Body of pancreas (tissue), 4 donors: Measurements from ENCODE around the gene IL2RA. TPM values are rescaled to one million over a fixed set of nuclear protein-coding genes. Genes with fewer than 3 reads are reported as not detected.

ENCODE experiments used
- ATAC-seq: fragments of 150-250 bp; one replicate; pipeline ENCODE4 v1.9.1; 2016
- DNase-seq, 4 donors: peaks; one replicate each; pipeline ENCODE4 v3.0.0-alpha.2; 2019
- H3K27ac ChIP-seq, 4 donors: fragments of 200-600 bp; sonication (generic); 1 replicate in 3 of 4; 2 replicates in 1 of 4; pipeline versions ENCODE4 v1.5.1 to v1.6.1; 2016 to 2019; ENCODE audit warnings: mild to moderate bottlenecking in 1 of 4, mixed read lengths in 1 of 4, moderate library complexity in 1 of 4
- H3K27me3 ChIP-seq, 2 donors: fragments of 200-600 bp; sonication (generic); one replicate each; pipeline ENCODE4 v1.6.0; 2016; ENCODE audit warnings: mild to moderate bottlenecking in 1 of 2
- H3K36me3 ChIP-seq, 2 donors: fragments of 200-600 bp; sonication (generic); replicated peaks in 1 of 2; 2 replicates each; pipeline ENCODE4 v1.5.1; 2016; ENCODE audit warnings: low read depth in 2 of 2; ENCODE audit not compliant: insufficient read depth in 1 of 2
- H3K4me1 ChIP-seq: fragments of 200-600 bp; sonication (generic); one replicate; pipeline ENCODE4 v1.6.0; 2016
- H3K4me3 ChIP-seq, 2 donors: fragments of 200-600 bp; sonication (generic); 1 replicate in 1 of 2; 2 replicates in 1 of 2; pipeline ENCODE4 v1.5.1; 2016 to 2019
- H3K9me3 ChIP-seq, 3 donors: fragments of 200-600 bp; sonication (generic); 1 replicate in 2 of 3; 2 replicates in 1 of 3; pipeline ENCODE4 v1.5.1; 2016
- POLR2A ChIP-seq, 3 donors: fragments of 450-650 bp; IDR thresholded peaks; one replicate each; pipeline ENCODE4 v1.6.1; 2016; ENCODE audit warnings: antibody characterized with exemption in 3 of 3, mild to moderate bottlenecking in 2 of 3
- WGBS, 2 donors: methylation state at CpG; one replicate each; pipeline ENCODE4 v1.1.5; 2017; 5-methylcytosine and 5-hydroxymethylcytosine counted together
- intact Hi-C: fragments of 100-400 bp; cut with DNase I; formaldehyde crosslinking; loops from one replicate; pipeline ENCODE4 v1.15.1; 2023
- total RNA-seq, 2 donors: library from RNA; depleted of rRNA; stranded (reverse); fragments of >200 nt; gene quantifications; one replicate each; pipeline ENCODE4 v1.1.0, GENCODE V29; 2016
- TF ChIP-seq, protein P1 (sequence below), 7 experiments: fragments of 450-650 bp in 4 of 7; fragments of 200-600 bp in 3 of 7; sonication (generic) in 3 of 7; IDR thresholded peaks; one replicate each; pipeline ENCODE4 v1.5.1; 2016 to 2019; ENCODE audit warnings: antibody characterized with exemption in 7 of 7

IL2RA gene
- total RNA-seq, 2 donors from 2014 or later: 0.52 to 0.99 TPM

- DNase-seq (no peak), ATAC-seq (no peak)
- Histone ChIP-seq H3K27me3 (no peaks in the 10 kb centered on the region), H3K9me3 (no peaks in the 10 kb centered on the region), H3K4me1 (no peaks in the 10 kb centered on the region), H3K4me3 (no peak overlapping the region), H3K27ac (peak overlapping the region in 2 of 4 donors; percentile 26 to 36), H3K36me3 (no peaks in the 10 kb centered on the region)
- intact Hi-C loops: no loop called here
- TF ChIP-seq, protein P1, sequence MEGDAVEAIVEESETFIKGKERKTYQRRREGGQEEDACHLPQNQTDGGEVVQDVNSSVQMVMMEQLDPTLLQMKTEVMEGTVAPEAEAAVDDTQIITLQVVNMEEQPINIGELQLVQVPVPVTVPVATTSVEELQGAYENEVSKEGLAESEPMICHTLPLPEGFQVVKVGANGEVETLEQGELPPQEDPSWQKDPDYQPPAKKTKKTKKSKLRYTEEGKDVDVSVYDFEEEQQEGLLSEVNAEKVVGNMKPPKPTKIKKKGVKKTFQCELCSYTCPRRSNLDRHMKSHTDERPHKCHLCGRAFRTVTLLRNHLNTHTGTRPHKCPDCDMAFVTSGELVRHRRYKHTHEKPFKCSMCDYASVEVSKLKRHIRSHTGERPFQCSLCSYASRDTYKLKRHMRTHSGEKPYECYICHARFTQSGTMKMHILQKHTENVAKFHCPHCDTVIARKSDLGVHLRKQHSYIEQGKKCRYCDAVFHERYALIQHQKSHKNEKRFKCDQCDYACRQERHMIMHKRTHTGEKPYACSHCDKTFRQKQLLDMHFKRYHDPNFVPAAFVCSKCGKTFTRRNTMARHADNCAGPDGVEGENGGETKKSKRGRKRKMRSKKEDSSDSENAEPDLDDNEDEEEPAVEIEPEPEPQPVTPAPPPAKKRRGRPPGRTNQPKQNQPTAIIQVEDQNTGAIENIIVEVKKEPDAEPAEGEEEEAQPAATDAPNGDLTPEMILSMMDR (IDR thresholded peaks at IDR 0.05): no peak
- no peak for TF ChIP-seq POLR2A (IDR thresholded peaks at IDR 0.05)
- 62 to 79% methylated on average over 1 of the region's 1 CpG for WGBS, 2 donors
Observed at GRCh38 chr10:6034371-6034770, 27.8 kb downstream of the IL2RA start.

- Histone ChIP-seq H3K9me3 (no peaks in the 10 kb centered on the region), H3K36me3 (no peaks in the 10 kb centered on the region), H3K27ac (peak overlapping the region in 2 of 4 donors; percentile 26 to 36), H3K4me1 (no peaks in the 10 kb centered on the region), H3K27me3 (no peaks in the 10 kb centered on the region), H3K4me3 (no peak overlapping the region)
- peak; percentile 52 for ATAC-seq
- peak in 1 of 4 donors; percentile 22 for DNase-seq
- 50 to 54% methylated on average over 3 of the region's 3 CpGs for WGBS, 2 donors
- intact Hi-C loops: no loop called here
- TF ChIP-seq POLR2A (IDR thresholded peaks at IDR 0.05): no peak
- TF ChIP-seq, protein P1 (IDR thresholded peaks at IDR 0.05): no peak
Observed at GRCh38 chr10:6033954-6034353, 28.2 kb downstream of the IL2RA start.

- TF ChIP-seq, protein P1 (IDR thresholded peaks at IDR 0.05): no peak
- intact Hi-C loops: no loop called here
- ATAC-seq: no peak
Observed at GRCh38 chr10:6030940-6031339, 31.2 kb downstream of the IL2RA start.

GRCh38 chr10:6030217-6030616, 31.9 kb downstream of the IL2RA start:
- no peaks in the 10 kb centered on the region for H3K27me3 ChIP-seq
- no peaks in the 10 kb centered on the region for H3K36me3 ChIP-seq
- ATAC-seq (no peak), DNase-seq (no peak)
- H3K27ac ChIP-seq: no peak overlapping the region
- no peak overlapping the region for H3K4me3 ChIP-seq
- no peaks in the 10 kb centered on the region for H3K9me3 ChIP-seq
- intact Hi-C loops: no loop called here
- H3K4me1 ChIP-seq: no peaks in the 10 kb centered on the region
- TF ChIP-seq POLR2A (IDR thresholded peaks at IDR 0.05): no peak
- TF ChIP-seq, protein P1 (IDR thresholded peaks at IDR 0.05): no peak
- 91 to 92% methylated on average over 7 of the region's 7 CpGs for WGBS, 2 donors

More at GRCh38 chr10:6030940-6031339, 31.2 kb downstream of the IL2RA start:
- Histone ChIP-seq H3K4me1 (no peaks in the 10 kb centered on the region), H3K9me3 (no peaks in the 10 kb centered on the region), H3K36me3 (no peaks in the 10 kb centered on the region), H3K27me3 (no peaks in the 10 kb centered on the region), H3K27ac (no peak overlapping the region), H3K4me3 (no peak overlapping the region)
- no peak for DNase-seq

- no peak overlapping the region for H3K27ac ChIP-seq
- no peaks in the 10 kb centered on the region for H3K4me1 ChIP-seq
- intact Hi-C loops: no loop called here
- H3K4me3 ChIP-seq: no peak overlapping the region
- DNase-seq: no peak
- WGBS, 2 donors: 67 to 72% methylated on average over 6 of the region's 6 CpGs
- H3K36me3 ChIP-seq: no peaks in the 10 kb centered on the region
- no peaks in the 10 kb centered on the region for H3K27me3 ChIP-seq
- TF ChIP-seq POLR2A (IDR thresholded peaks at IDR 0.05): no peak
- TF ChIP-seq, protein P1 (IDR thresholded peaks at IDR 0.05): no peak
- no peak for ATAC-seq
- no peaks in the 10 kb centered on the region for H3K9me3 ChIP-seq
Observed at GRCh38 chr10:6027929-6028328, 34.2 kb downstream of the IL2RA start.
